Measurements from ENCODE around the gene TACC2. TPM values are rescaled to one million over a fixed set of nuclear protein-coding genes. Genes with fewer than 3 reads are reported as not detected.

Gene TACC2
- total and polyA plus RNA-seq, 2 donors (not counting 3 experiments of a cell fraction or from before 2014, with no cell fraction given) = 14.4 to 46.2 TPM

DNA sequence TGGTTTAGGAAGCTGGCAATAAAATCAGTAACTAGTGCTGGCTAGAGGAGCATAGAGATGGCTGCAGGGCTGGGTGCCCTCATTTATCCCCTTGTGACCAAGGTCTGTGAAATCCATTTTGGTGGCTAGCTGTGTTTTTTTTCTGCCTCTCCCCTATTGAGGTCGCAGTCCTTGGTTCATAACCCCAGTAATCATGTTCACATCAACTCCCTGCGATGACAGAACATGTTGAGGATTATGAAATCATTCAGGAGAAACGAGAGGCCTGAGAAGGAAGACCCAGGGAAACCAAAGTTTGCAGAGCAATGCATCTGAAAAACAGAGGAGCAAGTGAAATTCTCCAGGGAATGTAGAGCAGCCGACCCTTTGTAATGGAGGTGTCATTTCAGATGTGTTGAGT, 126.9 kb downstream of the TACC2 start:
- TF ChIP-seq POLR2A (IDR thresholded peaks at IDR 0.05; ENCODE audit: low read depth, low read length) = no peak
- no peak for TF ChIP-seq EZH2 (IDR thresholded peaks at IDR 0.05; ENCODE audit: borderline replicate concordance, low read depth, low read length, severe bottlenecking)
- TF ChIP-seq JUN (IDR thresholded peaks at IDR 0.05; ENCODE audit: borderline replicate concordance, insufficient read depth, insufficient read length, low read depth) = no peak
- no peak for TF ChIP-seq FOS (IDR thresholded peaks at IDR 0.05; ENCODE audit: borderline replicate concordance, insufficient read depth, low read length)
- TF ChIP-seq, protein P1, sequence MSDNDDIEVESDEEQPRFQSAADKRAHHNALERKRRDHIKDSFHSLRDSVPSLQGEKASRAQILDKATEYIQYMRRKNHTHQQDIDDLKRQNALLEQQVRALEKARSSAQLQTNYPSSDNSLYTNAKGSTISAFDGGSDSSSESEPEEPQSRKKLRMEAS (IDR thresholded peaks at IDR 0.05; ENCODE audit: insufficient read depth, insufficient read length) = no peak
- TF ChIP-seq POLR2AphosphoS5 (IDR thresholded peaks at IDR 0.05; ENCODE audit: insufficient read depth, low read depth, low read length) = no peak
- TF ChIP-seq MYC (IDR thresholded peaks at IDR 0.05; ENCODE audit: low read depth, low read length) = no peak
- dilution Hi-C loops (cut with MboI; ENCODE audit: extremely low pct_ligation_motif_present, low sequenced_read_pairs) = no loop called here
- no peaks in the 10 kb centered on the region for H3K9me3 ChIP-seq (replicated peaks; ENCODE audit: control insufficient read depth, insufficient read depth, low read length)
- H3K4me3 ChIP-seq (replicated peaks in 1 of 3; ENCODE audit: insufficient read depth in 1 of 3, low read depth in 1 of 3, low read length in 3 of 3) = no peak overlapping the region
- no peaks in the 10 kb centered on the region for H3K36me3 ChIP-seq (ENCODE audit: control insufficient read depth in 2 of 2, extremely low read depth in 1 of 2, insufficient read depth in 2 of 2, low read length in 2 of 2)
- peak overlapping the region; percentile 45 for H3K27ac ChIP-seq (ENCODE audit: insufficient read depth, low read depth, low read length)
- no peaks in the 10 kb centered on the region for H3K27me3 ChIP-seq (ENCODE audit: control insufficient read depth in 2 of 2, insufficient read depth in 2 of 2, low read length in 2 of 2)
- no peak for DNase-seq (ENCODE audit: low read depth, low spot score)
- H3K9me1 ChIP-seq (replicated peaks; ENCODE audit: control insufficient read depth, extremely low read depth, insufficient read depth, low read length) = no peaks in the 10 kb centered on the region
- POLR2A ChIA-PET = interaction anchor here (1.4 kb wide), 1 partner anchor 25 kb away, joined by 7 read pairs; no protein-coding TSS in a partner anchor
- peak overlapping the region; percentile 21 for H3K9ac ChIP-seq (replicated peaks; ENCODE audit: extremely low read depth, insufficient read depth, low read length)
- CTCF ChIA-PET = interaction anchor here (1.2 to 3.4 kb wide), 3 partner anchors 12 to 64 kb away, joined by 6 to 24 read pairs (median 15); no protein-coding TSS in a partner anchor
- BruUV-seq (replicated peaks) = no TSS peak
- no peak for FAIRE-seq
- peaks cover 61% of the 10 kb centered on the region for H3K79me2 ChIP-seq (ENCODE audit: control insufficient read depth, insufficient read depth, low read length)
- no peaks in the 10 kb centered on the region for H4K20me1 ChIP-seq (replicated peaks; ENCODE audit: control insufficient read depth, extremely low read depth, insufficient read depth, low read length)
- H2AFZ ChIP-seq (ENCODE audit: low read depth, low read length) = no peak overlapping the region
- intact Hi-C loops (cut with micrococcal nuclease) = loop anchor here (1.0 to 10.0 kb wide), 3 partner anchors 11 to 361 kb away; partner anchors contain the start of gene ATE1
- peak overlapping the region; percentile 3 for H3K4me2 ChIP-seq (ENCODE audit: insufficient read depth, low read length)
- peaks cover 42% of the 10 kb centered on the region for H3K4me1 ChIP-seq (ENCODE audit: control insufficient read depth, extremely low read depth, insufficient read depth, low read length)

DNA sequence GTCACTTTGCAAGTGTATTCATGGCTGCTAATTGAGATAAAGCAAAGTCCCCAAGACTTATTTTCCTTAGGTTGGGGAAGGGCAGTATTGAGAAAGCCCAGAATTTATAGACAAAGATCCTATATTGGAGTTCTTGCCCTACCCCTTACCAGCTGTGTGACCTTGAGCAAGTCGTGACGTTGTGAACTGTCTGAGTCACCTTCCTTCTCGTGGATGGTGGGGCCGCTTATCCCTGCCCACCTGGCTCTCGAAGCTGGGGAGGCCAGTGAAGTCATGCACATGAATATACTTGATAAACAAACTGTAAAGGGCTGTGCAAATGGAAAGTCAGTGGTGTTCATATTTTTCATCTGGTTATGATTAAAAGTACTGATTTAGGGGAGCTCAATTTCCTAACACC, 127.4 kb downstream of the TACC2 start:
- intact Hi-C loops (cut with micrococcal nuclease) = loop anchor here (1.0 to 10.0 kb wide), 3 partner anchors 11 to 362 kb away; partner anchors contain the start of gene ATE1
- TF ChIP-seq POLR2A (IDR thresholded peaks at IDR 0.05; ENCODE audit: low read depth, low read length) (no peak), FOS (IDR thresholded peaks at IDR 0.05; ENCODE audit: borderline replicate concordance, insufficient read depth, low read length) (peak; percentile 52), JUN (IDR thresholded peaks at IDR 0.05; ENCODE audit: borderline replicate concordance, insufficient read depth, insufficient read length, low read depth) (peak; percentile 73), GATA2 (IDR thresholded peaks at IDR 0.05; ENCODE audit: insufficient read depth, insufficient read length, low read depth, low read length) (no peak)
- peak; percentile 93 for DNase-seq (ENCODE audit: low read depth, low spot score)
- H3K27ac ChIP-seq (ENCODE audit: insufficient read depth, low read depth, low read length) = peak overlapping the region; percentile 70
- H3K4me2 ChIP-seq (ENCODE audit: insufficient read depth, low read length) = peak overlapping the region; percentile 31
- no peaks in the 10 kb centered on the region for H3K36me3 ChIP-seq (ENCODE audit: control insufficient read depth in 2 of 2, extremely low read depth in 1 of 2, insufficient read depth in 2 of 2, low read length in 2 of 2)
- H3K27me3 ChIP-seq (ENCODE audit: control insufficient read depth in 2 of 2, insufficient read depth in 2 of 2, low read length in 2 of 2) = no peaks in the 10 kb centered on the region
- peaks cover 64% of the 10 kb centered on the region for H3K79me2 ChIP-seq (ENCODE audit: control insufficient read depth, insufficient read depth, low read length)
- dilution Hi-C loops (cut with MboI; ENCODE audit: extremely low pct_ligation_motif_present, low sequenced_read_pairs) = no loop called here
- no peaks in the 10 kb centered on the region for H3K9me1 ChIP-seq (replicated peaks; ENCODE audit: control insufficient read depth, extremely low read depth, insufficient read depth, low read length)
- CTCF ChIA-PET = interaction anchor here (0.7 to 3.4 kb wide), 5 partner anchors 11 to 64 kb away, joined by 3 to 24 read pairs (median 6); no protein-coding TSS in a partner anchor
- H3K4me1 ChIP-seq (ENCODE audit: control insufficient read depth, extremely low read depth, insufficient read depth, low read length) = peaks cover 42% of the 10 kb centered on the region
- no TSS peak for BruUV-seq (replicated peaks)
- POLR2A ChIA-PET = interaction anchor here (1.4 kb wide), 1 partner anchor 24 kb away, joined by 7 read pairs; no protein-coding TSS in a partner anchor
- FAIRE-seq = peak; percentile 80
- H3K9me3 ChIP-seq (replicated peaks; ENCODE audit: control insufficient read depth, insufficient read depth, low read length) = no peaks in the 10 kb centered on the region
- H4K20me1 ChIP-seq (replicated peaks; ENCODE audit: control insufficient read depth, extremely low read depth, insufficient read depth, low read length) = no peaks in the 10 kb centered on the region
- no peak overlapping the region for H3K4me3 ChIP-seq (replicated peaks in 1 of 3; ENCODE audit: insufficient read depth in 1 of 3, low read depth in 1 of 3, low read length in 3 of 3)
- no peak overlapping the region for H2AFZ ChIP-seq (ENCODE audit: low read depth, low read length)
- peak overlapping the region; percentile 33 for H3K9ac ChIP-seq (replicated peaks; ENCODE audit: extremely low read depth, insufficient read depth, low read length)
